Gastrocnemius medialis (tissue), 4 donors: ENCODE results near the gene GLB1L2. TPM values are rescaled to one million over a fixed set of nuclear protein-coding genes. Genes with fewer than 3 reads are reported as not detected.

Experiments
- ATAC-seq, 2 donors: fragments of 150-250 bp; one replicate each; pipeline ENCODE4 v1.9.1; 2016
- DNase-seq, 2 donors: peaks; one replicate each; pipeline ENCODE4 v3.0.0-alpha.2; 2019
- H3K27ac ChIP-seq, 4 donors: fragments of 200-600 bp; sonication (generic); 1 replicate in 1 of 4; 2 replicates in 3 of 4; pipeline ENCODE4 v1.5.1; 2016 to 2018; ENCODE audit warnings: mild to moderate bottlenecking in 2 of 4, moderate library complexity in 1 of 4
- H3K27me3 ChIP-seq, 3 donors: fragments of 200-600 bp; sonication (generic) in 2 of 3; 1 replicate in 1 of 3; 2 replicates in 2 of 3; pipeline versions ENCODE4 v1.5.1 to v1.6.0; 2016 to 2019; ENCODE audit warnings: mild to moderate bottlenecking in 1 of 3, moderate library complexity in 1 of 3
- H3K36me3 ChIP-seq, 2 donors: fragments of 200-600 bp; sonication (generic) in 1 of 2; one replicate each; pipeline ENCODE4 v1.5.1; 2017 to 2018
- H3K4me1 ChIP-seq, 2 donors: fragments of 200-600 bp; sonication (generic) in 1 of 2; one replicate each; pipeline ENCODE4 v1.5.1; 2016 to 2017; ENCODE audit warnings: mild to moderate bottlenecking in 2 of 2
- H3K4me3 ChIP-seq, 4 donors: fragments of 200-600 bp; sonication (generic) in 3 of 4; 1 replicate in 1 of 4; 2 replicates in 3 of 4; pipeline ENCODE4 v1.5.1; 2016 to 2019; ENCODE audit warnings: mild to moderate bottlenecking in 2 of 4
- H3K9me3 ChIP-seq, 3 donors: fragments of 200-600 bp; sonication (generic) in 2 of 3; 1 replicate in 1 of 3; 2 replicates in 2 of 3; pipeline ENCODE4 v1.5.1; 2016 to 2019
- CTCF ChIP-seq, 5 experiments: fragments of 450-650 bp in 3 of 5; fragments of 200-600 bp in 2 of 5; sonication (generic) in 2 of 5; IDR thresholded peaks in 4 of 5; conservative IDR thresholded peaks in 1 of 5; 1 replicate in 4 of 5; 2 replicates in 1 of 5; pipeline ENCODE4 v1.5.1; 2016 to 2019; ENCODE audit warnings: antibody characterized with exemption in 5 of 5, mild to moderate bottlenecking in 3 of 5, moderate library complexity in 3 of 5
- POLR2A ChIP-seq, 2 donors: fragments of 450-650 bp; IDR thresholded peaks; one replicate each; pipeline ENCODE4 v1.6.1; 2017; ENCODE audit warnings: antibody characterized with exemption in 2 of 2, mild to moderate bottlenecking in 2 of 2, moderate library complexity in 2 of 2
- in situ Hi-C, 4 donors: fragments of 200-750 bp; cut with MboI; loops; one replicate each; pipeline versions ENCODE4 v1.15.0 to v1.8.0; 2017; ENCODE audit warnings: low sequenced_read_pairs in 4 of 4
- intact Hi-C: fragments of 100-400 bp; cut with DNase I; formaldehyde crosslinking; loops from one replicate; pipeline ENCODE4 v1.15.1; 2023; ENCODE audit warnings: low total_unique reads
- total RNA-seq, 4 donors: library from RNA; depleted of rRNA; stranded (reverse); fragments of >200 nt; gene quantifications; one replicate each; pipeline versions ENCODE4 v1.1.0 to v1.2.3, GENCODE V29; 2016

Gene GLB1L2
- total RNA-seq, 4 donors from 2014 or later, result 0.33 to 2.9 (median 0.76) TPM; not detected in 1

DNA sequence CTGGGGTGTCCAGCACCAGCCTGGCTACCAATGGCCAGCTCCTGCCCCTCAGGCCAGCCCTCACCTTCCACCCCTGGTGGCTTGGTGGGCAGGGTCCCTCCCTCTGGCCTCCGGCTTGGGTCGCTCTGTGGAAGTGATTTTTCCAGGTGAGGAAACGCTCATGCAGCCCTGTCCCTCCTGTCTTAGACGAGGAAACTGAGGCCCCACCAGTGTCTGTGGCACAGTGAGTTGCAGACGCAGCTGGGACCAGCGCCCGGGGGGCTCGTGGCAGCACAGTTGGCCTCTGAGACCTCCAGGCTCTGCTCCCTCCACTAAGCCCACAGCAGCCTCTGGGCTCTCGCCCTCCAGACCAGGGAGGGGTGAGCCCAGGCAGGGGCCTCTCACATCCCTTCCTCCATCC is 74.1 kb downstream of the GLB1L2 start:
- TF ChIP-seq POLR2A (IDR thresholded peaks at IDR 0.05) (no peak), CTCF (IDR thresholded peaks at IDR 0.05 in 4 of 5, conservative IDR thresholded peaks at IDR 0.05 in 1 of 5) (no peak)
- H3K27me3 ChIP-seq, result peaks cover 21% of the 10 kb centered on the region in 3 donors
- no peaks in the 10 kb centered on the region for H3K36me3 ChIP-seq
- in situ Hi-C loops (no loop called here), intact Hi-C loops (no loop called here)
- H3K4me3 ChIP-seq, result no peak overlapping the region
- no peaks in the 10 kb centered on the region for H3K4me1 ChIP-seq
- no peaks in the 10 kb centered on the region for H3K9me3 ChIP-seq
- no peak for ATAC-seq
- no peak for DNase-seq
- H3K27ac ChIP-seq, result no peak overlapping the region

DNA sequence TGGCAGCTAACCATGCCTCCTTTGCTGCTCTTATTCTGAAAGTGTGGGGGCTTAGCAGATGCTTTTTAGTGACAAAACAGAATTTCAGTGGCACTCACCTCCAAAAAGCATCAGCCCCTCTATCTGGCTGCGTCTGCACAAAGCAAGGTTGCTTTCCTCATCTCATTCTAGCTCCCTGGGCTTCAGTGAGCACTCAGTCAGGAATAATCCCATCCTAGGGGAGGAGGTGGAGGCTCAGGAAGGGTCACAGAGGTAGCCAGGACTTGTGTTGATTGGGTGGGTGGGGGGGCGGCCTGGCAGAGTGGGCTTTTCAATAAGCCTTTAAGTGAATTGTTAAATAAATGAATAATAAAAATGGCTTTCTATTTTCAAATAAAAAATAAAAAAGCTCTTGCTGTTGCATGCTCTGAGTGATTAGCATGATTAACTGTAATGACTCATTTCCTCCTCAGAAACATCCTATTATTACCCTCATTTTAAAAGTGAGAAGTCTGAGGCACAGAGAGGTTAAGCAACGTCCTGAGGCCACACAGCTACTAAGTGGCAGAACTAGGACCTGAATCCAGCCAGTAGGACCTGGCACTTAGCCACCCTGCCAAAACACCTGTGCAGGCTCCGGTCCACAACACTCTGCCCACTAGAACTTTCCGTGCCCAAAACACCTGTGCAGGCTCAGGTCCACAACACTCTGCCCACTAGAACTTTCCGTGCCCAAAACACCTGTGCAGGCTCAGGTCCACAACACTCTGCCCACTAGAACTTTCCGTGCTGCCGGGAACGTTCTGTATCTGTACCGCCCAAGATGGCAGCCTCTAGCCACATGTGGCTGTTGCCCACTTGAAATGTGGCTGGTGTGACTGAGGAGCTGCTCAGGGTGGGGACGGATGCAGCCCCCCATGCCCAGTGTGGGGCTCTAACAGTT is 74.7 kb downstream of the GLB1L2 start:
- no peaks in the 10 kb centered on the region for H3K36me3 ChIP-seq
- H3K9me3 ChIP-seq, result no peaks in the 10 kb centered on the region
- H3K27me3 ChIP-seq, result peaks cover 28% of the 10 kb centered on the region in 3 donors
- peaks cover 5% of the 10 kb centered on the region in 2 donors for H3K4me1 ChIP-seq
- H3K27ac ChIP-seq, result no peak overlapping the region
- intact Hi-C loops (no loop called here), in situ Hi-C loops (no loop called here)
- no peak for TF ChIP-seq CTCF (IDR thresholded peaks at IDR 0.05 in 4 of 5, conservative IDR thresholded peaks at IDR 0.05 in 1 of 5)
- DNase-seq (no peak), ATAC-seq (no peak)
- H3K4me3 ChIP-seq, result no peak overlapping the region

GRCh38 chr11:134407321-134407828 is 75.6 kb downstream of the GLB1L2 start:
- no peaks in the 10 kb centered on the region for H3K9me3 ChIP-seq
- H3K27me3 ChIP-seq, result peaks cover 29 to 31% (median 29%) of the 10 kb centered on the region in 3 donors
- no peak overlapping the region for H3K27ac ChIP-seq
- in situ Hi-C loops, result no loop called here
- peaks cover 6% of the 10 kb centered on the region in 2 donors for H3K4me1 ChIP-seq
- intact Hi-C loops, result no loop called here
- no peaks in the 10 kb centered on the region for H3K36me3 ChIP-seq
- H3K4me3 ChIP-seq, result no peak overlapping the region
- ATAC-seq, result no peak
- DNase-seq, result no peak
- no peak for TF ChIP-seq POLR2A (IDR thresholded peaks at IDR 0.05)
- no peak for TF ChIP-seq CTCF (IDR thresholded peaks at IDR 0.05 in 4 of 5, conservative IDR thresholded peaks at IDR 0.05 in 1 of 5)

GRCh38 chr11:134407923-134408322 is 76.1 kb downstream of the GLB1L2 start:
- Histone ChIP-seq H3K27me3 (peaks cover 34 to 37% (median 34%) of the 10 kb centered on the region in 3 donors), H3K36me3 (no peaks in the 10 kb centered on the region), H3K9me3 (no peaks in the 10 kb centered on the region), H3K4me3 (no peak overlapping the region), H3K27ac (no peak overlapping the region), H3K4me1 (peaks cover 6% of the 10 kb centered on the region in 2 donors)
- no peak for ATAC-seq
- intact Hi-C loops, result no loop called here
- in situ Hi-C loops, result no loop called here
- TF ChIP-seq CTCF (IDR thresholded peaks at IDR 0.05 in 4 of 5, conservative IDR thresholded peaks at IDR 0.05 in 1 of 5), result no peak
- TF ChIP-seq POLR2A (IDR thresholded peaks at IDR 0.05), result no peak
- DNase-seq, result no peak
